HEK293 (cell line): ENCODE measurements around the gene NXN.
"Not testable (repeated sequence)": the region's sequence is repeated elsewhere in the genome, so short reads cannot be mapped to it uniquely, and the experiment has no call there.

Experiments used
- ATF2 ChIP-seq: fragments of 450-650 bp; formaldehyde crosslinking; IDR thresholded peaks from 2 replicates; pipeline ENCODE4 v1.5.1; 2016; ENCODE audit warnings: missing biosample characterization, missing genetic modification characterization, low read depth
- CTCF ChIP-seq: fragments of 450-650 bp; formaldehyde crosslinking; IDR thresholded peaks from 2 replicates; pipeline ENCODE4 v1.5.1; 2016; ENCODE audit warnings: missing biosample characterization, missing genetic modification characterization
- KLF1 ChIP-seq: fragments of 450-650 bp; formaldehyde crosslinking; IDR thresholded peaks from 2 replicates; pipeline ENCODE4 v1.5.1; 2016; ENCODE audit warnings: missing biosample characterization, missing genetic modification characterization
- RBAK ChIP-seq: fragments of 450-650 bp; formaldehyde crosslinking; IDR thresholded peaks from 2 replicates; pipeline ENCODE4 v1.5.1; 2016; ENCODE audit warnings: missing biosample characterization, missing genetic modification characterization
- ZBTB44 ChIP-seq: fragments of 450-650 bp; IDR thresholded peaks from 2 replicates; pipeline ENCODE4 v1.5.1; 2018; ENCODE audit warnings: missing biosample characterization, mild to moderate bottlenecking, missing genetic modification characterization
- ZBTB49 ChIP-seq: fragments of 450-650 bp; formaldehyde crosslinking; IDR thresholded peaks from 2 replicates; pipeline ENCODE4 v1.5.1; 2016; ENCODE audit warnings: missing biosample characterization, missing genetic modification characterization, low read depth
- ZNF23 ChIP-seq: fragments of 450-650 bp; formaldehyde crosslinking; IDR thresholded peaks from 2 replicates; pipeline ENCODE4 v1.5.1; 2016; ENCODE audit warnings: missing biosample characterization, missing genetic modification characterization, borderline replicate concordance
- ZNF266 ChIP-seq: fragments of 450-650 bp; formaldehyde crosslinking; IDR thresholded peaks from 2 replicates; pipeline ENCODE4 v1.5.1; 2016; ENCODE audit warnings: missing biosample characterization, missing genetic modification characterization, low read depth
- ZNF350 ChIP-seq: fragments of 450-650 bp; formaldehyde crosslinking; IDR thresholded peaks from 2 replicates; pipeline ENCODE4 v1.5.0; 2017; ENCODE audit warnings: missing biosample characterization, mild to moderate bottlenecking, missing genetic modification characterization
- ZNF510 ChIP-seq: fragments of 450-650 bp; formaldehyde crosslinking; IDR thresholded peaks from 2 replicates; pipeline ENCODE4 v1.5.1; 2018; ENCODE audit warnings: mild to moderate bottlenecking, missing genetic modification characterization, missing biosample characterization; ENCODE audit not compliant: insufficient replicate concordance
- ZNF549 ChIP-seq: fragments of 450-650 bp; IDR thresholded peaks from 2 replicates; pipeline ENCODE4 v1.5.1; 2018; ENCODE audit warnings: missing biosample characterization, missing genetic modification characterization, mild to moderate bottlenecking, inconsistent platforms, moderate library complexity
- ZNF658 ChIP-seq: fragments of 450-650 bp; formaldehyde crosslinking; IDR thresholded peaks from 2 replicates; pipeline ENCODE4; 2016; ENCODE audit warnings: missing biosample characterization, missing genetic modification characterization
- ZNF747 ChIP-seq: fragments of 450-650 bp; formaldehyde crosslinking; IDR thresholded peaks from 2 replicates; pipeline ENCODE4 v1.5.1; 2016; ENCODE audit warnings: missing biosample characterization, missing genetic modification characterization
- TF ChIP-seq, protein P1 (sequence below): fragments of 450-650 bp; formaldehyde crosslinking; IDR thresholded peaks from 2 replicates; pipeline ENCODE4 v1.5.1; 2016; ENCODE audit warnings: missing biosample characterization, missing genetic modification characterization

DNA sequence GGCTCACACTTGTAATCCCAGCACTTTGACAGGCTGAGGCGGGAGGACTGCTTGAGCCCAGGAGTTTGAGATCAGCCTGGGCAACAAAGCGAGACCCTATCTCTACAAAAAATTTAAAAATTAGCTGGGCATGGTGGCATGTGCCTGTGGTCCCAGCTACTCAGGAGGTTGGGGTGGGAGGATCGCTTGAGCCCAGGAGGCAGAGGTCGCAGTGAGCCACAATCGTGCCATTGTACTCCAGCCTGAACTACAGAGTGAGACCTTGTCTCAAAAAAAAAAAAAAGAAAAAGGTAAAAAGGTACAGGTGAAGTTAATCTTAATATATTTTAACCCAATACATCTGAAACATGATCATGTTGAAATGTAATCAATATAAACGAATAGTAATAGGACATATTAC lies 73.9 kb downstream of the NXN start:
- TF ChIP-seq ZBTB49 (tag by site-specific recombination); RBAK (tag by site-specific recombination); CTCF; KLF1 (tag by site-specific recombination); ZNF350 (tag by site-specific recombination); ZNF266 (tag by site-specific recombination); ZNF549 (tag by site-specific recombination); ZNF510 (tag by site-specific recombination); ZNF23 (tag by site-specific recombination); ZNF747 (tag by site-specific recombination); ATF2 (tag by site-specific recombination); ZNF658; ZBTB44 (tag by site-specific recombination): not testable (repeated sequence)
- TF ChIP-seq, protein P1, sequence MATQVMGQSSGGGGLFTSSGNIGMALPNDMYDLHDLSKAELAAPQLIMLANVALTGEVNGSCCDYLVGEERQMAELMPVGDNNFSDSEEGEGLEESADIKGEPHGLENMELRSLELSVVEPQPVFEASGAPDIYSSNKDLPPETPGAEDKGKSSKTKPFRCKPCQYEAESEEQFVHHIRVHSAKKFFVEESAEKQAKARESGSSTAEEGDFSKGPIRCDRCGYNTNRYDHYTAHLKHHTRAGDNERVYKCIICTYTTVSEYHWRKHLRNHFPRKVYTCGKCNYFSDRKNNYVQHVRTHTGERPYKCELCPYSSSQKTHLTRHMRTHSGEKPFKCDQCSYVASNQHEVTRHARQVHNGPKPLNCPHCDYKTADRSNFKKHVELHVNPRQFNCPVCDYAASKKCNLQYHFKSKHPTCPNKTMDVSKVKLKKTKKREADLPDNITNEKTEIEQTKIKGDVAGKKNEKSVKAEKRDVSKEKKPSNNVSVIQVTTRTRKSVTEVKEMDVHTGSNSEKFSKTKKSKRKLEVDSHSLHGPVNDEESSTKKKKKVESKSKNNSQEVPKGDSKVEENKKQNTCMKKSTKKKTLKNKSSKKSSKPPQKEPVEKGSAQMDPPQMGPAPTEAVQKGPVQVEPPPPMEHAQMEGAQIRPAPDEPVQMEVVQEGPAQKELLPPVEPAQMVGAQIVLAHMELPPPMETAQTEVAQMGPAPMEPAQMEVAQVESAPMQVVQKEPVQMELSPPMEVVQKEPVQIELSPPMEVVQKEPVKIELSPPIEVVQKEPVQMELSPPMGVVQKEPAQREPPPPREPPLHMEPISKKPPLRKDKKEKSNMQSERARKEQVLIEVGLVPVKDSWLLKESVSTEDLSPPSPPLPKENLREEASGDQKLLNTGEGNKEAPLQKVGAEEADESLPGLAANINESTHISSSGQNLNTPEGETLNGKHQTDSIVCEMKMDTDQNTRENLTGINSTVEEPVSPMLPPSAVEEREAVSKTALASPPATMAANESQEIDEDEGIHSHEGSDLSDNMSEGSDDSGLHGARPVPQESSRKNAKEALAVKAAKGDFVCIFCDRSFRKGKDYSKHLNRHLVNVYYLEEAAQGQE, result not testable (repeated sequence)
